A549 (cell line): ENCODE measurements around the gene DST. TPM values are rescaled to one million over a fixed set of nuclear protein-coding genes. Genes with fewer than 3 reads are reported as not detected.

ENCODE experiments used
- ATAC-seq, 2 experiments: fragments of 200-7000 bp in 1 of 2; fragments of >200 bp in 1 of 2; cut with Nextera tagmentation in 1 of 2; cut with Tn5 transposase in 1 of 2; 3 replicates each; pipeline versions ENCODE4 v1.8.0 to v1.9.1; 2018 to 2020; ENCODE audit warnings: mild to moderate bottlenecking in 1 of 2, moderate library complexity in 1 of 2
- CTCF ChIA-PET: fragments of 300-600 bp; sonication (Branson Sonifier 250); formaldehyde crosslinking; extraction: SDS; loops from one replicate; lab custom pipeline; 2021; ENCODE audit warnings: antibody characterized with exemption, inconsistent platforms; lab: Yijun Ruan, JAX
- POLR2A ChIA-PET: fragments of 350-600 bp; formaldehyde crosslinking; extraction: SDS; loops from one replicate; lab custom pipeline; 2021; ENCODE audit warnings: antibody characterized with exemption, inconsistent platforms; lab: Yijun Ruan, JAX
- DNase-seq, 2 experiments: peaks; one replicate each; pipeline versions ENCODE4 v3.0.0 to v3.0.0-alpha.2; 2011 to 2016; ENCODE audit warnings: low read depth in 1 of 2, low spot score in 1 of 2
- FAIRE-seq: peaks from 2 replicates; lab custom pipeline; 2011; peaks lifted over from hg19 to GRCh38; lab: Jason Lieb, UNC
- H3K27ac ChIP-seq, 2 experiments: fragments of >200 bp; sonication (Bioruptor Twin); formaldehyde crosslinking; 3 replicates each; pipeline ENCODE4 v1.5.1; 2016 to 2017
- H3K4me1 ChIP-seq: fragments of >200 bp; sonication (Bioruptor Twin); formaldehyde crosslinking; 3 replicates; pipeline ENCODE4 v1.6.1; 2016
- H3K4me2 ChIP-seq: fragments of >200 bp; sonication (Bioruptor Twin); formaldehyde crosslinking; 3 replicates; pipeline ENCODE4 v1.6.1; 2016
- H3K4me3 ChIP-seq: fragments of >200 bp; sonication (Bioruptor Twin); formaldehyde crosslinking; 3 replicates; pipeline ENCODE4 v1.5.1; 2016
- H3K9me3 ChIP-seq: fragments of >200 bp; sonication (Bioruptor Twin); formaldehyde crosslinking; 3 replicates; pipeline ENCODE4 v1.6.1; 2016
- BHLHE40 ChIP-seq: IDR thresholded peaks from 2 replicates; pipeline ENCODE4 v1.6.1; 2012; ENCODE audit warnings: low read depth, low read length, inconsistent platforms
- CBX2 ChIP-seq: fragments of 200-600 bp; sonication (generic); IDR thresholded peaks from 2 replicates; pipeline ENCODE4 v1.6.1; 2016; ENCODE audit warnings: low read depth, mild to moderate bottlenecking, borderline replicate concordance
- CBX8 ChIP-seq: fragments of 200-600 bp; sonication (generic); IDR thresholded peaks from 2 replicates; pipeline ENCODE4 v1.6.1; 2016
- CEBPB ChIP-seq, 2 experiments: fragments of >200 bp in 1 of 2; sonication (Bioruptor Twin) in 1 of 2; formaldehyde crosslinking in 1 of 2; IDR thresholded peaks; 2 replicates each; pipeline ENCODE4 v1.6.1; 2012 to 2016
- CHD2 ChIP-seq: fragments of 150-350 bp; IDR thresholded peaks from 2 replicates; pipeline ENCODE4 v1.6.1; 2014; ENCODE audit warnings: low read length; ENCODE audit not compliant: partially characterized antibody
- CHD4 ChIP-seq: fragments of 200-600 bp; sonication (generic); IDR thresholded peaks from 2 replicates; pipeline ENCODE4 v1.6.1; 2016; ENCODE audit warnings: antibody characterized with exemption, mild to moderate bottlenecking, borderline replicate concordance
- EP300 ChIP-seq, 2 experiments: fragments of >200 bp; sonication (Bioruptor Twin); formaldehyde crosslinking; IDR thresholded peaks; 2 replicates in 1 of 2; 3 replicates in 1 of 2; pipeline ENCODE4 v1.6.1; 2016 to 2017
- FOXS1 ChIP-seq: fragments of 250-450 bp; sonication (Bioruptor Pico); IDR thresholded peaks from 2 replicates; pipeline ENCODE4 v1.5.0; 2020; ENCODE audit warnings: mild to moderate bottlenecking, moderate library complexity
- GATA3 ChIP-seq: IDR thresholded peaks from 2 replicates; pipeline ENCODE4 v1.6.1; 2012; ENCODE audit warnings: borderline replicate concordance
- HOXA7 ChIP-seq: fragments of 250-450 bp; sonication (Bioruptor Pico); IDR thresholded peaks from 2 replicates; pipeline ENCODE4 v1.5.0; 2020; ENCODE audit warnings: mild to moderate bottlenecking, moderate library complexity
- JUN ChIP-seq, 2 experiments: fragments of >200 bp; sonication (Bioruptor Twin); formaldehyde crosslinking; IDR thresholded peaks; 2 replicates in 1 of 2; 3 replicates in 1 of 2; pipeline ENCODE4 v1.6.1; 2016 to 2017
- KDM1A ChIP-seq: fragments of 200-600 bp; sonication (generic); IDR thresholded peaks from 2 replicates; pipeline ENCODE4 v1.6.1; 2016; ENCODE audit warnings: low read depth, mild to moderate bottlenecking
- MAFK ChIP-seq: fragments of 450-650 bp; IDR thresholded peaks from 2 replicates; pipeline ENCODE4 v1.6.1; 2014; ENCODE audit not compliant: partially characterized antibody
- NFE2L2 ChIP-seq: fragments of 150-350 bp; conservative IDR thresholded peaks from 2 replicates; pipeline ENCODE4 v1.6.1; 2014; ENCODE audit warnings: low read length
- NPAS2 ChIP-seq: fragments of 250-450 bp; sonication (Bioruptor Pico); IDR thresholded peaks from 2 replicates; pipeline ENCODE4 v1.8.0; 2022; ENCODE audit warnings: mild to moderate bottlenecking, moderate library complexity, borderline replicate concordance
- NR3C1 ChIP-seq: fragments of >200 bp; sonication (Bioruptor Twin); formaldehyde crosslinking; IDR thresholded peaks from 3 replicates; pipeline ENCODE4 v1.6.1; 2017
- POLR2A ChIP-seq: IDR thresholded peaks from 2 replicates; pipeline ENCODE4 v1.6.1; 2012; ENCODE audit warnings: mild to moderate bottlenecking, low read length
- POLR2AphosphoS2 ChIP-seq: conservative IDR thresholded peaks from 2 replicates; pipeline ENCODE4 v1.6.1; 2012; ENCODE audit warnings: low read length, improper control_type of control experiment, inconsistent platforms
- RARB ChIP-seq: fragments of 250-450 bp; sonication (Bioruptor Pico); IDR thresholded peaks from 2 replicates; pipeline ENCODE4 v1.8.0; 2021; ENCODE audit warnings: mild to moderate bottlenecking, moderate library complexity
- SREBF2 ChIP-seq: fragments of 450-650 bp; IDR thresholded peaks from 2 replicates; pipeline ENCODE4 v1.6.1; 2014; ENCODE audit warnings: mild to moderate bottlenecking, moderate library complexity
- TFCP2L1 ChIP-seq: fragments of 250-450 bp; sonication (Bioruptor Pico); IDR thresholded peaks from 2 replicates; pipeline ENCODE4 v1.5.0; 2021; ENCODE audit warnings: mild to moderate bottlenecking
- ZFP36 ChIP-seq: fragments of 450-650 bp; IDR thresholded peaks from 2 replicates; pipeline ENCODE4 v1.6.1; 2014; ENCODE audit warnings: borderline replicate concordance; ENCODE audit not compliant: partially characterized antibody
- WGBS: methylation state at CpG from one replicate; pipeline ENCODE4 v1.1.6; 2017; ENCODE audit errors: missing lambda C conversion rate; 5-methylcytosine and 5-hydroxymethylcytosine counted together
- polyA plus RNA-seq, 4 experiments: library from polyadenylated mRNA; depleted of rRNA in 3 of 4; stranded (reverse); fragments of >200 nt; fragmentation: RNase III in 1 of 4; extraction: RNeasy Plus Mini Kit Qiagen cat#74134 plus additional on column Dnase treatment in 1 of 4; gene quantifications; 2 replicates in 3 of 4; 3 replicates in 1 of 4; pipeline ENCODE4 v1.2.3, GENCODE V29; 2011 to 2017
- TF ChIP-seq, protein P1 (sequence below): IDR thresholded peaks from 2 replicates; pipeline ENCODE4 v1.6.1; 2012; ENCODE audit warnings: low read depth, borderline replicate concordance
- TF ChIP-seq, protein P2 (sequence below): fragments of >200 bp; sonication (Bioruptor Twin); formaldehyde crosslinking; IDR thresholded peaks from 2 replicates; pipeline ENCODE4 v1.6.1; 2016
- TF ChIP-seq, protein P3 (sequence below): fragments of 200-600 bp; sonication (generic); IDR thresholded peaks from 2 replicates; pipeline ENCODE4 v1.6.1; 2016; ENCODE audit warnings: antibody characterized with exemption, mild to moderate bottlenecking, moderate library complexity
- TF ChIP-seq, protein P4 (sequence below): fragments of 450-650 bp; IDR thresholded peaks from 2 replicates; pipeline ENCODE4 v1.6.1; 2014; ENCODE audit warnings: antibody characterized with exemption

The DST gene
- polyA plus RNA-seq, 2 of the 4 experiments (the other 2 are of a cell fraction) = 32.4 to 99.0 TPM

DNA sequence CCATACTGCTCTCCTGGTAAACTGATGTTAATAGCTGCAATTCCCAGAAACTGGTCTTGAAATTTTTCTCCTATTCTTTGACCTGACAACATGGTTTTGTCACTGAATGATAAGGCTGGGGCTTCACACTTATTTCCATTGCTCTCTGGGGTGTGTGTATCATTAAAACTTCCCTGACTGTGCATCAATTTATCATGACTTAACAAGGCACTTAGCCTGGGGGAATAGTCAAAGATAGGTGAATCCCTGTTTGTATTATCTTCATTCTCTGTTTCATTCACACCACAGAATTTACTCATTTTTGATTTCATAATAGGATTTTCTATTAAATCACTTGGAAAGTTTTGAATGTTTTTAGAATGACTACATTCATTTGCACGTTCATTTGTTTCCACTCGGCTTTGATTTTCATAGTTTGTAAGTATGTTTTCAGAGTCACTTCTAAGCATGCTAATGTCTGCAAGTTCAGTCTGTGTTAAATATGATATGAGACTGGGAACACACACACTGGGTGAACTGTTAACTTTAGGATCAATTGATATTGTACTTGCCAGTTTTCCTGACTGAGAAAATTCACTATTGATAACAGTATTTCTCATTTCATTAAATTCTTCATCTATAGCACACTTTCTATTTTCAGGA, 35.5 kb downstream of the DST start:
- no peaks in the 10 kb centered on the region for H3K9me3 ChIP-seq
- CTCF ChIA-PET = interaction anchor here (1.2 to 4.4 kb wide), 2 partner anchors 12 to 91 kb away, joined by 3 to 16 read pairs; no protein-coding TSS in a partner anchor
- POLR2A ChIA-PET = no interaction called here
- TF ChIP-seq, protein P1, sequence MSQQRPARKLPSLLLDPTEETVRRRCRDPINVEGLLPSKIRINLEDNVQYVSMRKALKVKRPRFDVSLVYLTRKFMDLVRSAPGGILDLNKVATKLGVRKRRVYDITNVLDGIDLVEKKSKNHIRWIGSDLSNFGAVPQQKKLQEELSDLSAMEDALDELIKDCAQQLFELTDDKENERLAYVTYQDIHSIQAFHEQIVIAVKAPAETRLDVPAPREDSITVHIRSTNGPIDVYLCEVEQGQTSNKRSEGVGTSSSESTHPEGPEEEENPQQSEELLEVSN = no peak
- TF ChIP-seq, protein P2, sequence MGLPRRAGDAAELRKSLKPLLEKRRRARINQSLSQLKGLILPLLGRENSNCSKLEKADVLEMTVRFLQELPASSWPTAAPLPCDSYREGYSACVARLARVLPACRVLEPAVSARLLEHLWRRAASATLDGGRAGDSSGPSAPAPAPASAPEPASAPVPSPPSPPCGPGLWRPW = no peak
- TF ChIP-seq JUN (IDR thresholded peaks at IDR 0.05) (no peak), NFE2L2 (no peak), KDM1A (no peak), TFCP2L1 (CRISPR knock-in tag) (no peak)
- 89% methylated on average over 2 of the region's 2 CpGs for WGBS
- DNase-seq (no peak), FAIRE-seq (no peak), ATAC-seq (no peak)
- H3K4me1 ChIP-seq = no peaks in the 10 kb centered on the region
- no peak overlapping the region for H3K27ac ChIP-seq
- H3K4me2 ChIP-seq = no peak overlapping the region
- no peak overlapping the region for H3K4me3 ChIP-seq

DNA sequence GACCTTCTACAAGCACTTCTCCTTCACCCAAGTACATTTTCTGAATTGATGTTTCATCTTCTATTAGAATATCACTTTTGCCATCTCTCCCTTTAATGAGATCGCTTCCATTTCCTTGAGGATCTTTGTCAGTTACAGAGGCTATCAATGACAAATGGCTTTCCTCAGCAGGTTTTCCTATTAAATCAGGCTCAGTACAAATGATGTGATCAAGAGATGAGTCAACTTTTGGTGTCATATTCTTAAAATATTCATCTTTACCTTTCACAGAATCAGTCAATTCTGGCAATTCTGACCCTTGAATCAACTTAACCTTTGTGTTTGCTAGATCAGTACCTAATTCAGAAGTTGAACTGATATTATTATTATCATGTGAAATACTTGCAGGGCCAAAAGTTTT, 37.3 kb downstream of the DST start:
- Histone ChIP-seq H3K4me2 (no peak overlapping the region), H3K4me1 (no peaks in the 10 kb centered on the region), H3K9me3 (no peaks in the 10 kb centered on the region), H3K4me3 (no peak overlapping the region), H3K27ac (no peak overlapping the region)
- no peak for ATAC-seq
- no peak for FAIRE-seq
- 92% methylated on average over 1 of the region's 1 CpG for WGBS
- POLR2A ChIA-PET = no interaction called here
- CTCF ChIA-PET = interaction anchor here (1.3 kb wide), 1 partner anchor 11 kb away, joined by 4 read pairs; no protein-coding TSS in a partner anchor
- DNase-seq = no peak
- TF ChIP-seq CBX2 = no peak

DNA sequence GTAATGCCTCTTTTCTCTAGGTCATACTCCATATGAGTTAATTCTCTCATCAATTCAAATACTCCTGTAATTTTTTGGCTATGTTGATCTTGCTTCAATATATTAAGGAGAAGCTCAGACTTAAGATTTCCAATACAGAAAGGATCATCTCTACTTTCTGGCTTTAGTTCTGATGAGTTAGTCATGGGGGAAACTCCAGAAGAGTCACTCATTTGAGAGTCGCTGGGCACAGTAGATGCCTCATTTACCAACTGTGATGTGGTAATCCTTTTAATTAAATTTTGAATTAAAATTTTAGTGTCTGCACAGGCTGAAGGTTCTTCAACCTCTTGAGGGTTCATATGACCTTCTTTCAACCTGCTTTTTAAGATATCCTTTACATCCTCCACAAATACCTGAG, 38.5 kb downstream of the DST start:
- H3K27ac ChIP-seq = no peak overlapping the region
- DNase-seq (no peak), FAIRE-seq (no peak), ATAC-seq (no peak)
- TF ChIP-seq FOXS1 (CRISPR knock-in tag) (no peak), TFCP2L1 (CRISPR knock-in tag) (no peak), CBX8 (no peak), EP300 (IDR thresholded peaks at IDR 0.05) (no peak), NR3C1 (no peak), HOXA7 (CRISPR knock-in tag) (no peak)
- WGBS = 91% methylated on average over 1 of the region's 1 CpG
- H3K4me3 ChIP-seq = no peak overlapping the region
- H3K9me3 ChIP-seq = no peaks in the 10 kb centered on the region
- H3K4me2 ChIP-seq = no peak overlapping the region
- ChIA-PET CTCF (interaction anchor here (0.6 to 1.1 kb wide), 3 partner anchors 9 to 420 kb away, joined by 3 to 5 read pairs (median 4); no protein-coding TSS in a partner anchor), POLR2A (no interaction called here)
- H3K4me1 ChIP-seq = no peaks in the 10 kb centered on the region

DNA sequence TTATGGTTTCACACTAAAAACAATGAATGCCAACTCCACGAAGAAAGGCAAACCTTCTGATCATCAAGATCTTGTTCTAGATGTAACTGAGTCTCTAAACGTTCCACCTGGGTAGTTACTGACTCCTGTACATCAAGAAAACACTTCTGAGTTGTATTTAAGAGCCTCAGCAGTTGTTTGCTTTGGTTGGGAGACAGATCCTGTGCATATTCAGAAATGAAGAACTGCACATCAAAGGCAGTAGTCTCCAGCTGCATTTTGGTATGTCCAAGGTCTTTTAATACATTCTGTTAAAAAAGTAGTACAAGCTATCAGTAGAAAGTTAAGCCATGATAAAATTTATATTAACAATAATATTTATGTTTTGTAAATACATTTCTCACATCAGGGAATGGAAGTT, 41.3 kb downstream of the DST start:
- Histone ChIP-seq H3K4me1 (no peaks in the 10 kb centered on the region), H3K9me3 (no peaks in the 10 kb centered on the region), H3K27ac (no peak overlapping the region), H3K4me2 (no peak overlapping the region), H3K4me3 (no peak overlapping the region)
- ChIA-PET POLR2A (no interaction called here), CTCF (no interaction called here)
- TF ChIP-seq NPAS2 (CRISPR knock-in tag) (no peak), POLR2A (no peak), RARB (CRISPR knock-in tag) (no peak), BHLHE40 (no peak), NR3C1 (no peak), CHD4 (no peak), CHD2 (no peak), SREBF2 (no peak), CEBPB (IDR thresholded peaks at IDR 0.05) (no peak), POLR2AphosphoS2 (no peak), TFCP2L1 (CRISPR knock-in tag) (no peak), ZFP36 (no peak), GATA3 (no peak), JUN (IDR thresholded peaks at IDR 0.05) (no peak), MAFK (no peak)
- TF ChIP-seq, protein P3, sequence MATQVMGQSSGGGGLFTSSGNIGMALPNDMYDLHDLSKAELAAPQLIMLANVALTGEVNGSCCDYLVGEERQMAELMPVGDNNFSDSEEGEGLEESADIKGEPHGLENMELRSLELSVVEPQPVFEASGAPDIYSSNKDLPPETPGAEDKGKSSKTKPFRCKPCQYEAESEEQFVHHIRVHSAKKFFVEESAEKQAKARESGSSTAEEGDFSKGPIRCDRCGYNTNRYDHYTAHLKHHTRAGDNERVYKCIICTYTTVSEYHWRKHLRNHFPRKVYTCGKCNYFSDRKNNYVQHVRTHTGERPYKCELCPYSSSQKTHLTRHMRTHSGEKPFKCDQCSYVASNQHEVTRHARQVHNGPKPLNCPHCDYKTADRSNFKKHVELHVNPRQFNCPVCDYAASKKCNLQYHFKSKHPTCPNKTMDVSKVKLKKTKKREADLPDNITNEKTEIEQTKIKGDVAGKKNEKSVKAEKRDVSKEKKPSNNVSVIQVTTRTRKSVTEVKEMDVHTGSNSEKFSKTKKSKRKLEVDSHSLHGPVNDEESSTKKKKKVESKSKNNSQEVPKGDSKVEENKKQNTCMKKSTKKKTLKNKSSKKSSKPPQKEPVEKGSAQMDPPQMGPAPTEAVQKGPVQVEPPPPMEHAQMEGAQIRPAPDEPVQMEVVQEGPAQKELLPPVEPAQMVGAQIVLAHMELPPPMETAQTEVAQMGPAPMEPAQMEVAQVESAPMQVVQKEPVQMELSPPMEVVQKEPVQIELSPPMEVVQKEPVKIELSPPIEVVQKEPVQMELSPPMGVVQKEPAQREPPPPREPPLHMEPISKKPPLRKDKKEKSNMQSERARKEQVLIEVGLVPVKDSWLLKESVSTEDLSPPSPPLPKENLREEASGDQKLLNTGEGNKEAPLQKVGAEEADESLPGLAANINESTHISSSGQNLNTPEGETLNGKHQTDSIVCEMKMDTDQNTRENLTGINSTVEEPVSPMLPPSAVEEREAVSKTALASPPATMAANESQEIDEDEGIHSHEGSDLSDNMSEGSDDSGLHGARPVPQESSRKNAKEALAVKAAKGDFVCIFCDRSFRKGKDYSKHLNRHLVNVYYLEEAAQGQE = no peak
- TF ChIP-seq, protein P4, sequence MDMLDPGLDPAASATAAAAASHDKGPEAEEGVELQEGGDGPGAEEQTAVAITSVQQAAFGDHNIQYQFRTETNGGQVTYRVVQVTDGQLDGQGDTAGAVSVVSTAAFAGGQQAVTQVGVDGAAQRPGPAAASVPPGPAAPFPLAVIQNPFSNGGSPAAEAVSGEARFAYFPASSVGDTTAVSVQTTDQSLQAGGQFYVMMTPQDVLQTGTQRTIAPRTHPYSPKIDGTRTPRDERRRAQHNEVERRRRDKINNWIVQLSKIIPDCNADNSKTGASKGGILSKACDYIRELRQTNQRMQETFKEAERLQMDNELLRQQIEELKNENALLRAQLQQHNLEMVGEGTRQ = no peak
- TF ChIP-seq, protein P1 = no peak
- DNase-seq (no peak), ATAC-seq (no peak), FAIRE-seq (no peak)
- 69% methylated on average over 2 of the region's 2 CpGs for WGBS
